GM23338 (cell line): ENCODE results near the gene IGF2R. TPM values are rescaled to one million over a fixed set of nuclear protein-coding genes. Genes with fewer than 3 reads are reported as not detected.

Experiments used
- ATAC-seq: fragments of 200-7000 bp; cut with Tn5 transposase; 3 replicates; pipeline ENCODE4 v1.9.1; 2020
- DNase-seq: peaks from one replicate; pipeline ENCODE4 v3.0.0-alpha.2; 2015; ENCODE audit warnings: low spot score
- H2AFZ ChIP-seq: fragments of 200-600 bp; sonication (generic); 2 replicates; pipeline ENCODE4 v1.8.0; 2016; ENCODE audit warnings: antibody characterized with exemption, mild to moderate bottlenecking, moderate library complexity
- H3F3A ChIP-seq: fragments of 200-600 bp; sonication (generic); replicated peaks from 2 replicates; pipeline ENCODE4 v1.8.0; 2017; ENCODE audit warnings: antibody characterized with exemption, mixed run types, low read depth
- H3K27ac ChIP-seq: fragments of 200-600 bp; sonication (generic); 2 replicates; pipeline ENCODE4 v1.6.1; 2016; ENCODE audit warnings: low read depth
- H3K27me3 ChIP-seq: fragments of 200-600 bp; sonication (generic); 2 replicates; pipeline ENCODE4 v1.8.0; 2016; ENCODE audit warnings: mild to moderate bottlenecking, mixed run types, moderate library complexity; ENCODE audit not compliant: insufficient read depth
- H3K36me3 ChIP-seq: fragments of 200-600 bp; sonication (generic); 2 replicates; pipeline ENCODE4 v1.8.0; 2016; ENCODE audit warnings: mild to moderate bottlenecking; ENCODE audit not compliant: insufficient read depth
- H3K4me1 ChIP-seq: fragments of 200-600 bp; sonication (generic); 2 replicates; pipeline ENCODE4 v1.8.0; 2016; ENCODE audit warnings: mild to moderate bottlenecking, moderate library complexity; ENCODE audit not compliant: insufficient read depth
- H3K4me2 ChIP-seq: fragments of 200-600 bp; sonication (generic); 2 replicates; pipeline ENCODE4 v1.7.1; 2017; ENCODE audit warnings: mixed run types
- H3K4me3 ChIP-seq: fragments of 200-600 bp; sonication (generic); 2 replicates; pipeline ENCODE4 v1.6.1; 2016; ENCODE audit warnings: mixed run types
- H3K79me2 ChIP-seq: fragments of 200-600 bp; sonication (generic); replicated peaks from 2 replicates; pipeline ENCODE4 v1.8.0; 2017; ENCODE audit warnings: mild to moderate bottlenecking; ENCODE audit not compliant: insufficient read depth
- H3K9me2 ChIP-seq: fragments of 200-600 bp; sonication (generic); 2 replicates; pipeline ENCODE4 v1.8.0; 2017; ENCODE audit not compliant: insufficient read depth
- H4K20me1 ChIP-seq: fragments of 200-600 bp; sonication (generic); replicated peaks from 2 replicates; pipeline ENCODE4 v1.8.0; 2017; ENCODE audit warnings: mild to moderate bottlenecking; ENCODE audit not compliant: insufficient read depth
- H3K27ac Mint-ChIP-seq: 2 replicates; pipeline ENCODE4 v1.8.0; 2020; ENCODE audit warnings: inconsistent platforms, mild to moderate bottlenecking, moderate library complexity, mixed read lengths
- H3K27me3 Mint-ChIP-seq: 3 replicates; pipeline ENCODE4 v1.8.0; 2022; ENCODE audit warnings: low read depth, mild to moderate bottlenecking, moderate library complexity, mixed read lengths, inconsistent platforms; ENCODE audit not compliant: insufficient read depth, poor library complexity
- H3K36me3 Mint-ChIP-seq: 3 replicates; pipeline ENCODE4 v1.8.0; 2021; ENCODE audit warnings: low read depth, mild to moderate bottlenecking, inconsistent platforms, moderate library complexity, mixed read lengths
- H3K4me1 Mint-ChIP-seq: 3 replicates; pipeline ENCODE4 v1.8.0; 2020; ENCODE audit warnings: mild to moderate bottlenecking, inconsistent platforms, mixed read lengths
- H3K4me3 Mint-ChIP-seq: 3 replicates; pipeline ENCODE4 v1.8.0; 2021; ENCODE audit warnings: moderate library complexity, mild to moderate bottlenecking, inconsistent platforms, mixed read lengths
- H3K9me3 Mint-ChIP-seq: 3 replicates; pipeline ENCODE4 v1.8.0; 2020; ENCODE audit warnings: moderate library complexity, mild to moderate bottlenecking, inconsistent platforms, mixed read lengths
- CREB1 ChIP-seq: fragments of 250-450 bp; sonication (Bioruptor Pico); IDR thresholded peaks from 2 replicates; pipeline ENCODE4 v1.5.0; 2020; ENCODE audit warnings: low read depth, mild to moderate bottlenecking, moderate library complexity
- EZH2 ChIP-seq: fragments of 200-600 bp; sonication (generic); IDR thresholded peaks from one replicate; pipeline ENCODE4 v1.8.0; 2017; ENCODE audit warnings: antibody characterized with exemption, mild to moderate bottlenecking, low read depth; ENCODE audit not compliant: unreplicated experiment
- EZH2phosphoT487 ChIP-seq: fragments of 200-600 bp; sonication (generic); IDR thresholded peaks from one replicate; pipeline ENCODE4 v1.8.1; 2018; ENCODE audit warnings: antibody characterized with exemption; ENCODE audit not compliant: unreplicated experiment
- JUNB ChIP-seq: IDR thresholded peaks from one replicate; pipeline ENCODE4 v1.6.1; 2016; ENCODE audit warnings: antibody characterized with exemption; ENCODE audit not compliant: unreplicated experiment
- POLR2AphosphoS5 ChIP-seq: IDR thresholded peaks from 2 replicates; pipeline ENCODE4 v1.6.1; 2016; ENCODE audit warnings: antibody characterized with exemption, low read depth
- STAT1 ChIP-seq: IDR thresholded peaks from one replicate; pipeline ENCODE4 v1.6.1; 2016; ENCODE audit warnings: antibody characterized with exemption; ENCODE audit not compliant: unreplicated experiment
- ZNF114 ChIP-seq: fragments of 250-450 bp; sonication (Bioruptor Pico); IDR thresholded peaks from 2 replicates; pipeline ENCODE4 v1.5.0; 2020; ENCODE audit warnings: mild to moderate bottlenecking, moderate library complexity
- ZNF331 ChIP-seq: fragments of 250-450 bp; sonication (Bioruptor Pico); IDR thresholded peaks from 2 replicates; pipeline ENCODE4 v1.5.0; 2020; ENCODE audit warnings: low read depth, mild to moderate bottlenecking, moderate library complexity
- polyA plus RNA-seq: library from polyadenylated mRNA; unstranded; fragments of >200 nt; fragmentation: Nextera tagmentation; extraction: Ambion mirVana; gene quantifications from 2 replicates; pipeline ENCODE4 v1.2.1, GENCODE V29; 2016
- total RNA-seq: library from RNA; depleted of rRNA; stranded (reverse); fragments of >200 nt; shearing (Covaris generic); gene quantifications from 2 replicates; pipeline ENCODE4 v1.2.3, GENCODE V29; 2014
- TF ChIP-seq, protein P1 (sequence below), 2 experiments: fragments of 200-600 bp in 1 of 2; sonication (generic) in 1 of 2; conservative IDR thresholded peaks; 2 replicates each; pipeline versions ENCODE4 v1.5.1 to v1.6.1; 2016 to 2017; ENCODE audit warnings: antibody characterized with exemption in 2 of 2, low read depth in 2 of 2, mild to moderate bottlenecking in 2 of 2, moderate library complexity in 1 of 2

The IGF2R gene
- total and polyA plus RNA-seq, 2 experiments from 2014 or later = 12.5 to 76.4 TPM

DNA sequence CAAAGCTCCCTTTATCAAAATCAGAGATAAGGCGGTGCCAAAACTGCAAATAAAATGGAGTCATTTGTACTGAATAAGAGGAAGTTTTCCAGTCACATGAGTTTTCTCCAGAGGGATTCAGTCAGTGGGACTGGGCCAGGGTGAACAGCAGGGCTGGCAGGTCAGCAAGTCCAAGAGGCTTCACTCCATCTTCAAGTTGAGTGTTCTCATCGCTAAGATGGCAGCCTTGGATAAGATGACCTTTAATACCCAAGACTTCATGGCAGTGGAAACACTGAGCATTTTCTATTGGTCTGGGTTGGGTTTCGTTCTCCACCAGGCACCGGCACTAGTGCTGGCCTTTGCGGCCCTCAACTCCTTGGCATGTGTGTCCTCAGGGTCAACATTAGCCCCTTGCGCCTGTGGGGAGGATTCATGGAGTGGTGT lies 29.3 kb upstream of the IGF2R start (continued):
- TF ChIP-seq, protein P1, sequence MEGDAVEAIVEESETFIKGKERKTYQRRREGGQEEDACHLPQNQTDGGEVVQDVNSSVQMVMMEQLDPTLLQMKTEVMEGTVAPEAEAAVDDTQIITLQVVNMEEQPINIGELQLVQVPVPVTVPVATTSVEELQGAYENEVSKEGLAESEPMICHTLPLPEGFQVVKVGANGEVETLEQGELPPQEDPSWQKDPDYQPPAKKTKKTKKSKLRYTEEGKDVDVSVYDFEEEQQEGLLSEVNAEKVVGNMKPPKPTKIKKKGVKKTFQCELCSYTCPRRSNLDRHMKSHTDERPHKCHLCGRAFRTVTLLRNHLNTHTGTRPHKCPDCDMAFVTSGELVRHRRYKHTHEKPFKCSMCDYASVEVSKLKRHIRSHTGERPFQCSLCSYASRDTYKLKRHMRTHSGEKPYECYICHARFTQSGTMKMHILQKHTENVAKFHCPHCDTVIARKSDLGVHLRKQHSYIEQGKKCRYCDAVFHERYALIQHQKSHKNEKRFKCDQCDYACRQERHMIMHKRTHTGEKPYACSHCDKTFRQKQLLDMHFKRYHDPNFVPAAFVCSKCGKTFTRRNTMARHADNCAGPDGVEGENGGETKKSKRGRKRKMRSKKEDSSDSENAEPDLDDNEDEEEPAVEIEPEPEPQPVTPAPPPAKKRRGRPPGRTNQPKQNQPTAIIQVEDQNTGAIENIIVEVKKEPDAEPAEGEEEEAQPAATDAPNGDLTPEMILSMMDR (conservative IDR thresholded peaks at IDR 0.05; ENCODE audit: low read depth in 2 of 2) = no peak
- no peak for TF ChIP-seq JUNB
- TF ChIP-seq ZNF114 = no peak

DNA sequence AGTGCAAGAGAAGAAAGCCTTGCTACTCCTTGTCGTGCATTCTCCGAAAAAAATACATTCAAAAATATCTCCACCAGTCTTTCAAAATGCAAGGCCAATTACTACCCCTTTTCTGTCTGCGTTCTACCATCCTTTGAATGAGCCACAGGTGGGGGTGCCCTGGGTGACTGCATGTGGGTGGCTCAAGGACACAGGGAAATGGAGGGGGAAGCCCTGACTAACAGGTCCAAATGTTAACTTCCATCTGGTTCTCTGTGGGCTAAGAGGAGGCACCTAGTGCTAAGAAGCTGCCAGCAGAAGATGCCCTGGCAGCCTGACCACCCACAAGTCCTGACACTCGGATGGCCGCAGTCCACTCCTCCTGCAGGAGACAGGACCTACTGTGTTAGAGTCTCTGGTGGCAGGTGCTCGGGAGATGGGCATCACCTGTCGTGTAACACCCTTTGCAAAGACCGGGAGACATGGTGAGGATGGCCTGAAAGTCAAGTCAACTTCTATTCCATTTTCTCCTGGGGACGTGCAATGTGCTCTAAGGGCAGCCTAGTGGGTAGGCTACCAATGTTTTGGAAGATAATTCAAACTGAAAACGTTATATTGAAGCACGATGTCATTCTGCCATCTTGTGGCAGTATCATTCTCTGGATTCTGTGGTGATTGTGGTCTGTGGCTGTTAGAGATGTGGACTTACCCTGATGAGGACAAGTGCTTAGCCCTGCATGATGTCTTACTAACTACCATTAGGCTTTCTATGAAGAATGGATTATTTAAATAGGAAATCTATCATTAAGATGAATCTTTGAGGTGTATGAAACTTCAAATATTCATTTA lies 27.4 kb upstream of the IGF2R start:
- Mint-ChIP-seq H3K36me3 (peaks cover 9% of the 10 kb centered on the region; the same call in 2 of the 3 replicates), H3K4me3 (no peak overlapping the region), H3K9me3 (peaks cover 29% of the 10 kb centered on the region), H3K27me3 (peaks cover 2% of the 10 kb centered on the region), H3K4me1 (peaks cover 2% of the 10 kb centered on the region), H3K27ac (no peak overlapping the region)
- no peaks in the 10 kb centered on the region for H4K20me1 ChIP-seq
- no peak overlapping the region for H2AFZ ChIP-seq
- peak; percentile 43 for DNase-seq
- H3K27me3 ChIP-seq = no peaks in the 10 kb centered on the region
- H3K9me2 ChIP-seq = no peaks in the 10 kb centered on the region
- H3K79me2 ChIP-seq = no peaks in the 10 kb centered on the region
- no peaks in the 10 kb centered on the region for H3K4me1 ChIP-seq
- peak; percentile 57 for ATAC-seq
- no peaks in the 10 kb centered on the region for H3F3A ChIP-seq
- no peak overlapping the region for H3K4me3 ChIP-seq
- no peak for TF ChIP-seq EZH2
- TF ChIP-seq, protein P1 (conservative IDR thresholded peaks at IDR 0.05; ENCODE audit: low read depth in 2 of 2) = peak; percentile 47 to 72
- H3K36me3 ChIP-seq = peaks cover 4% of the 10 kb centered on the region; the same call in 1 of the 2 replicates
- H3K4me2 ChIP-seq = no peak overlapping the region
- no peak overlapping the region for H3K27ac ChIP-seq

DNA sequence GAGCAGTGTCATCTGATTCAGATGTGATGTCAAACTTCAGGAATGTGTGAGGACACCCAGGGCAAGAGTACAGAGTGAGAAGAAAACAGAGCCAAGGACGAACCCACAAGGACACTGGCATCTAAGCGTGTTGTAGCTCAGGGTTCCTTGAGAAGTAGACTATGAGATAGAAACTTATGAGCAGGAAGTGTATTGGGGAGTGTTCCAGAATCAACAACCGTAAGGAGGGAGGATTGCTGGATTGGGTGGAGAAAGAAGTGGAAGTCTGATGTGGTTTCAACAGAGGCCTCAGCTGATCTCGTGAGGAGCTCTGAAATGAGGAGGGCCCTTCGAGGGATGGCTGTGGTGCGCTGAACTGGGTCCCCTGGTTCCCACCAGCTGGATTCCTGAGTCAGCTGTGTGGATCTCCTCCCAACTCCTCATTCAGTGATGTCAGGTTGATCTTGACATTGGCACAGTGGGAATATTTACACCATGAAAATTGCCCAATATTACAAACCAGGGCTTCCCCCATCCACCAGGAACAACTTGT lies 25.7 kb upstream of the IGF2R start:
- ATAC-seq = no peak
- H3K4me3 Mint-ChIP-seq = no peak overlapping the region
- TF ChIP-seq ZNF331 (CRISPR knock-in tag) (no peak), CREB1 (CRISPR knock-in tag) (no peak), ZNF114 (no peak), EZH2phosphoT487 (no peak), POLR2AphosphoS5 (no peak), STAT1 (no peak)

More for the DNA sequence above, 25.7 kb upstream of the IGF2R start:
- no peaks in the 10 kb centered on the region for H4K20me1 ChIP-seq
- no peaks in the 10 kb centered on the region for H3K9me2 ChIP-seq
- no peak overlapping the region for H3K27ac Mint-ChIP-seq
- DNase-seq = no peak
- peaks cover 9% of the 10 kb centered on the region; the same call in 2 of the 3 replicates for H3K36me3 Mint-ChIP-seq
- no peak overlapping the region for H3K4me2 ChIP-seq
- H3K27me3 Mint-ChIP-seq = peaks cover 2% of the 10 kb centered on the region
- H3K79me2 ChIP-seq = no peaks in the 10 kb centered on the region
- H3K36me3 ChIP-seq = peaks cover 4% of the 10 kb centered on the region; the same call in 1 of the 2 replicates
- H3K4me1 Mint-ChIP-seq = peaks cover 16% of the 10 kb centered on the region
- H3K4me3 ChIP-seq = no peak overlapping the region
- H3K9me3 Mint-ChIP-seq = peaks cover 29% of the 10 kb centered on the region
- no peaks in the 10 kb centered on the region for H3K4me1 ChIP-seq
- H3K27me3 ChIP-seq = no peaks in the 10 kb centered on the region
- no peak overlapping the region for H2AFZ ChIP-seq
- H3K27ac ChIP-seq = no peak overlapping the region
- H3F3A ChIP-seq = no peaks in the 10 kb centered on the region
